GM12878 (cell line): ENCODE measurements around the gene ADCY9. TPM values are rescaled to one million over a fixed set of nuclear protein-coding genes. Genes with fewer than 3 reads are reported as not detected.

ENCODE experiments used
- ATAC-seq: fragments of 200-7000 bp; cut with Tn5 transposase; 3 replicates; pipeline ENCODE4 v1.9.1; 2020; ENCODE audit warnings: mild to moderate bottlenecking, moderate library complexity
- BruUV-seq: library from RNA; stranded (reverse); fragments of 400-500 nt; replicated peaks from 2 replicates; lab custom pipeline; 2021; lab: Mats Ljungman, UMichigan
- CTCF ChIA-PET: fragments of 300-600 bp; sonication (Branson Sonifier 250); formaldehyde crosslinking; extraction: SDS; loops from one replicate; lab custom pipeline; 2021; ENCODE audit warnings: inconsistent platforms; lab: Yijun Ruan, JAX
- POLR2A ChIA-PET: fragments of 350-600 bp; formaldehyde crosslinking; extraction: SDS; loops from one replicate; lab custom pipeline; 2021; ENCODE audit warnings: inconsistent platforms; lab: Charles Lee
- RAD21 ChIA-PET: fragments of 300-600 bp; sonication (Branson Sonifier 250); formaldehyde crosslinking; loops from one replicate; lab custom pipeline; 2023; ENCODE audit warnings: antibody characterized with exemption; ENCODE audit not compliant: unreplicated experiment; lab: Charles Lee
- SMC1A ChIA-PET: fragments of 300-600 bp; sonication (Branson Sonifier 250); formaldehyde crosslinking; loops from one replicate; lab custom pipeline; 2023; ENCODE audit not compliant: unreplicated experiment, uncharacterized antibody; lab: Charles Lee
- DNase-seq: peaks from one replicate; pipeline ENCODE4 v3.0.0-alpha.2; 2011; ENCODE audit warnings: low read depth, low spot score
- FAIRE-seq: peaks from 3 replicates; lab custom pipeline; 2011; peaks lifted over from hg19 to GRCh38; lab: Jason Lieb, UNC
- H2AFZ ChIP-seq: 2 replicates; pipeline ENCODE4 v1.6.0; 2011; ENCODE audit warnings: low read depth, low read length, control low read depth; ENCODE audit not compliant: control insufficient read depth
- H3K27ac ChIP-seq: 2 replicates; pipeline ENCODE4 v1.5.1; 2011; ENCODE audit warnings: control low read depth; ENCODE audit not compliant: control insufficient read depth, insufficient read depth
- H3K27me3 ChIP-seq, 2 experiments: replicated peaks in 1 of 2; 2 replicates each; pipeline versions ENCODE4 v1.6.0 to v1.6.1; 2011; ENCODE audit warnings: low read length in 1 of 2; ENCODE audit not compliant: control insufficient read depth in 2 of 2, insufficient read depth in 2 of 2
- H3K36me3 ChIP-seq, 2 experiments: 2 replicates each; pipeline ENCODE4 v1.5.1; 2011; ENCODE audit warnings: low read length in 1 of 2; ENCODE audit not compliant: control insufficient read depth in 2 of 2, insufficient read depth in 2 of 2
- H3K4me1 ChIP-seq: 2 replicates; pipeline ENCODE4 v1.6.1; 2011; ENCODE audit warnings: mild to moderate bottlenecking, low read length, moderate library complexity, mixed read lengths; ENCODE audit not compliant: control insufficient read depth, insufficient read depth
- H3K4me2 ChIP-seq: 2 replicates; pipeline ENCODE4 v1.6.0; 2011; ENCODE audit warnings: control low read depth; ENCODE audit not compliant: control insufficient read depth, insufficient read depth
- H3K4me3 ChIP-seq: fragments of 200-600 bp; sonication (generic); 2 replicates; pipeline ENCODE4 v1.5.1; 2016
- H3K79me2 ChIP-seq: 2 replicates; pipeline ENCODE4 v1.6.0; 2011; ENCODE audit warnings: low read length; ENCODE audit not compliant: control insufficient read depth, insufficient read depth
- H3K9ac ChIP-seq: 2 replicates; pipeline ENCODE4 v1.8.0; 2011; ENCODE audit warnings: low read length, control low read depth, mixed read lengths; ENCODE audit not compliant: control insufficient read depth, insufficient read depth
- H3K9me3 ChIP-seq: replicated peaks from 3 replicates; pipeline ENCODE4 v1.5.1; 2011; ENCODE audit warnings: mild to moderate bottlenecking, low read length; ENCODE audit not compliant: control insufficient read depth, insufficient read depth
- H4K20me1 ChIP-seq: 2 replicates; pipeline ENCODE4 v1.6.0; 2011; ENCODE audit not compliant: control insufficient read depth, insufficient read depth
- JUNB ChIP-seq: IDR thresholded peaks from 2 replicates; pipeline ENCODE4 v1.6.1; 2016; ENCODE audit warnings: antibody characterized with exemption, mild to moderate bottlenecking
- RAD21 ChIP-seq: IDR thresholded peaks from 2 replicates; pipeline ENCODE4 v1.6.1; 2011; ENCODE audit warnings: mild to moderate bottlenecking, low read depth, low read length, moderate library complexity; ENCODE audit not compliant: insufficient read depth
- SMC3 ChIP-seq: IDR thresholded peaks from 2 replicates; pipeline ENCODE4 v1.6.1; 2011; ENCODE audit warnings: low read length, improper control_type of control experiment, borderline replicate concordance
- SPI1 ChIP-seq: IDR thresholded peaks from 2 replicates; pipeline ENCODE4 v1.6.1; 2011; ENCODE audit warnings: low read depth, mild to moderate bottlenecking, low read length, moderate library complexity, borderline replicate concordance; ENCODE audit not compliant: insufficient read depth
- SUPT20H ChIP-seq: IDR thresholded peaks from 2 replicates; pipeline ENCODE4 v1.6.1; 2011; ENCODE audit warnings: low read depth, mild to moderate bottlenecking, low read length, moderate library complexity, borderline replicate concordance; ENCODE audit not compliant: control insufficient read depth
- ZBTB33 ChIP-seq: fragments of 450-650 bp; IDR thresholded peaks from 2 replicates; pipeline ENCODE4 v1.6.1; 2017; ENCODE audit warnings: mild to moderate bottlenecking
- WGBS: methylation state at CpG from one replicate; pipeline ENCODE4 v1.1.6; 2016; ENCODE audit warnings: low lambda C conversion rate; ENCODE audit not compliant: insufficient replicate concordance, insufficient coverage; ENCODE audit errors: missing lambda C conversion rate; 5-methylcytosine and 5-hydroxymethylcytosine counted together
- in situ Hi-C: fragments of 300-500 bp; cut with MboI; formaldehyde crosslinking; loops from 9 replicates; pipeline ENCODE4 v1.14.3; 2018; ENCODE audit warnings: mixed read lengths
- intact Hi-C: fragments of 100-400 bp; cut with micrococcal nuclease; formaldehyde crosslinking; loops from one replicate; pipeline ENCODE4 v1.14.2; 2022; ENCODE audit not compliant: unreplicated experiment
- polyA plus RNA-seq, 11 experiments: library from polyadenylated mRNA; depleted of rRNA in 4 of 11; unstranded in 6 of 11; stranded (reverse) in 5 of 11; fragments of >200 nt; fragmentation: Nextera tagmentation in 4 of 11; fragmentation: Illumina TruSeq in 1 of 11; extraction: Ambion mirVana in 4 of 11; extraction: Trizol in 1 of 11; gene quantifications; 1 replicate in 1 of 11; 2 replicates in 10 of 11; pipeline versions ENCODE4 v1.2.1 to v1.2.3, GENCODE V29; 2011 to 2016; ENCODE audit warnings: inconsistent platforms in 2 of 11, missing spikeins in 2 of 11, low read depth in 1 of 11
- total RNA-seq, 4 experiments: library from RNA; depleted of rRNA in 3 of 4; stranded (reverse); fragments of >200 nt in 3 of 4; fragmentation: Illumina TruSeq in 1 of 4; extraction: Trizol in 1 of 4; gene quantifications; 2 replicates each; pipeline versions ENCODE4 v1.2.1 to v1.2.3, GENCODE V29; 2013 to 2021
- TF ChIP-seq, protein P1 (sequence below), 3 experiments: IDR thresholded peaks in 2 of 3; conservative IDR thresholded peaks in 1 of 3; 2 replicates each; pipeline ENCODE4 v1.5.1; 2011; ENCODE audit warnings: low read depth in 3 of 3, low read length in 3 of 3, mild to moderate bottlenecking in 3 of 3, control low read depth in 2 of 3, moderate library complexity in 2 of 3, inconsistent platforms in 1 of 3, mixed read lengths in 1 of 3; ENCODE audit not compliant: control insufficient read depth in 2 of 3, insufficient read depth in 1 of 3; ENCODE audit errors: extremely low read depth in 1 of 3

The ADCY9 gene
- total and polyA plus RNA-seq, 10 of the 15 experiments (the other 5 are each of a cell fraction or from before 2014, with no cell fraction given): 0.09 to 0.41 (median 0.15) TPM; not detected in 3

DNA sequence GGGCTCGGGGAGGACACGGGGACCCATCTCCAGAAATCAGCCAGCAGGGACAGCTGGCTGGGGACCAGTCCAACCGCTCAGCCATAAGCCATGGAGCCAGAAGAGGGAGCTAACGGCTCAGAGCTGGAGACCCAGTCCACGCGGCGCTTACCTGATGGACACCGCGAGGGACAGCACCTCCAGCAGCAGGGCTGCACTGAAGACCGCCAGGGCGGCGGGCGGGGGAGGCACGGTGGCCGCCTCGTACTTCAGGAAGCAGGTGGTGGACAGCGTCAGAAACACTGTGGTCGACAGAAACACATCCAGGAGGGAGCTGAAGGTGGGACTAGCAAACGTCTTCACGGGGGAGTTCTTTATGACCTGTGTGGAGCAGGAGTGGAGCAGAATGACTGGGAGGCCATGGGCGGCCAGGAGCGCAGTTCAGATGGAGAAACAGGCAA is 133.1 kb downstream of the ADCY9 start:
- no peak overlapping the region for H3K4me2 ChIP-seq
- TF ChIP-seq ZBTB33 (0 out of 2 replicates have a peak, but pooled peaks have one; percentile 22), RAD21 (peak; percentile 50), JUNB (no peak), SPI1 (no peak), SUPT20H (no peak), SMC3 (peak; percentile 50)
- TF ChIP-seq, protein P1, sequence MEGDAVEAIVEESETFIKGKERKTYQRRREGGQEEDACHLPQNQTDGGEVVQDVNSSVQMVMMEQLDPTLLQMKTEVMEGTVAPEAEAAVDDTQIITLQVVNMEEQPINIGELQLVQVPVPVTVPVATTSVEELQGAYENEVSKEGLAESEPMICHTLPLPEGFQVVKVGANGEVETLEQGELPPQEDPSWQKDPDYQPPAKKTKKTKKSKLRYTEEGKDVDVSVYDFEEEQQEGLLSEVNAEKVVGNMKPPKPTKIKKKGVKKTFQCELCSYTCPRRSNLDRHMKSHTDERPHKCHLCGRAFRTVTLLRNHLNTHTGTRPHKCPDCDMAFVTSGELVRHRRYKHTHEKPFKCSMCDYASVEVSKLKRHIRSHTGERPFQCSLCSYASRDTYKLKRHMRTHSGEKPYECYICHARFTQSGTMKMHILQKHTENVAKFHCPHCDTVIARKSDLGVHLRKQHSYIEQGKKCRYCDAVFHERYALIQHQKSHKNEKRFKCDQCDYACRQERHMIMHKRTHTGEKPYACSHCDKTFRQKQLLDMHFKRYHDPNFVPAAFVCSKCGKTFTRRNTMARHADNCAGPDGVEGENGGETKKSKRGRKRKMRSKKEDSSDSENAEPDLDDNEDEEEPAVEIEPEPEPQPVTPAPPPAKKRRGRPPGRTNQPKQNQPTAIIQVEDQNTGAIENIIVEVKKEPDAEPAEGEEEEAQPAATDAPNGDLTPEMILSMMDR (IDR thresholded peaks at IDR 0.05 in 2 of 3, conservative IDR thresholded peaks at IDR 0.05 in 1 of 3; ENCODE audit: control insufficient read depth in 2 of 3, extremely low read depth in 1 of 3, insufficient read depth in 1 of 3, low read depth in 3 of 3, low read length in 3 of 3): peak; percentile 41 to 67 (median 56)
- H4K20me1 ChIP-seq: no peaks in the 10 kb centered on the region
- H3K9ac ChIP-seq: no peak overlapping the region
- no peak overlapping the region for H3K4me3 ChIP-seq
- H3K36me3 ChIP-seq: no peaks in the 10 kb centered on the region
- no peak overlapping the region for H2AFZ ChIP-seq
- no peaks in the 10 kb centered on the region for H3K9me3 ChIP-seq
- H3K27me3 ChIP-seq: no peaks in the 10 kb centered on the region
- POLR2A ChIA-PET: no interaction called here
- 30% methylated on average over 22 of the region's 22 CpGs for WGBS
- SMC1A ChIA-PET: interaction anchor here (0.8 to 1.2 kb wide), 2 partner anchors 271 to 292 kb away, joined by 3 read pairs; no protein-coding TSS in a partner anchor
- intact Hi-C loops: no loop called here
- BruUV-seq: no TSS peak
- no peak for DNase-seq
- H3K27ac ChIP-seq: no peak overlapping the region
- no peaks in the 10 kb centered on the region for H3K79me2 ChIP-seq
- ATAC-seq: peak; percentile 85
- in situ Hi-C loops: no loop called here
- no peaks in the 10 kb centered on the region for H3K4me1 ChIP-seq
- CTCF ChIA-PET: interaction anchor here (0.7 to 2.8 kb wide), 4 partner anchors 194 to 291 kb away, joined by 3 to 15 read pairs (median 3); no protein-coding TSS in a partner anchor
- RAD21 ChIA-PET: interaction anchor here (2.8 kb wide), 1 partner anchor 270 kb away, joined by 18 read pairs; no protein-coding TSS in a partner anchor
- FAIRE-seq: no peak
